Activated CD4-positive, alpha-beta memory T cell treated with anti-CD3 and anti-CD28 coated beads, Interleukin-2, amount 10 ng/mL, durations not matched to agents 7 days and 5 days (primary cell): ENCODE results near the gene EFCAB12. TPM values are rescaled to one million over a fixed set of nuclear protein-coding genes. Genes with fewer than 3 reads are reported as not detected.

Experiments
- CTCF ChIA-PET: fragments of 350-600 bp; sonication (Branson Sonifier 250); formaldehyde crosslinking; loops from one replicate; lab custom pipeline; 2021; ENCODE audit warnings: antibody characterized with exemption, inconsistent platforms; lab: Charles Lee
- POLR2A ChIA-PET: fragments of 350-600 bp; sonication (Branson Sonifier 250); formaldehyde crosslinking; loops from one replicate; lab custom pipeline; 2021; ENCODE audit warnings: antibody characterized with exemption; lab: Charles Lee
- DNase-seq: peaks from one replicate; pipeline ENCODE4 v3.0.0-alpha.2; 2020
- H3K27ac Mint-ChIP-seq: one replicate; pipeline ENCODE4 v1.8.0; 2021; ENCODE audit warnings: mild to moderate bottlenecking, mixed read lengths
- H3K27me3 Mint-ChIP-seq: one replicate; pipeline ENCODE4 v1.8.0; 2021; ENCODE audit warnings: mixed read lengths
- H3K36me3 Mint-ChIP-seq: one replicate; pipeline ENCODE4 v1.8.0; 2021; ENCODE audit warnings: low read depth, mixed read lengths
- H3K4me1 Mint-ChIP-seq: one replicate; pipeline ENCODE4 v1.8.0; 2021; ENCODE audit warnings: mixed read lengths
- H3K4me3 Mint-ChIP-seq: one replicate; pipeline ENCODE4 v1.8.0; 2021; ENCODE audit warnings: mild to moderate bottlenecking, mixed read lengths
- H3K9me3 Mint-ChIP-seq: one replicate; pipeline ENCODE4 v1.8.0; 2021; ENCODE audit warnings: mixed read lengths
- total RNA-seq, 2 experiments: library from RNA; stranded (reverse); gene quantifications; one replicate each; pipeline ENCODE4 v1.2.3, GENCODE V29; 2021

EFCAB12 gene
- total RNA-seq, 2 experiments from 2014 or later: 0.65 to 0.98 TPM

DNA sequence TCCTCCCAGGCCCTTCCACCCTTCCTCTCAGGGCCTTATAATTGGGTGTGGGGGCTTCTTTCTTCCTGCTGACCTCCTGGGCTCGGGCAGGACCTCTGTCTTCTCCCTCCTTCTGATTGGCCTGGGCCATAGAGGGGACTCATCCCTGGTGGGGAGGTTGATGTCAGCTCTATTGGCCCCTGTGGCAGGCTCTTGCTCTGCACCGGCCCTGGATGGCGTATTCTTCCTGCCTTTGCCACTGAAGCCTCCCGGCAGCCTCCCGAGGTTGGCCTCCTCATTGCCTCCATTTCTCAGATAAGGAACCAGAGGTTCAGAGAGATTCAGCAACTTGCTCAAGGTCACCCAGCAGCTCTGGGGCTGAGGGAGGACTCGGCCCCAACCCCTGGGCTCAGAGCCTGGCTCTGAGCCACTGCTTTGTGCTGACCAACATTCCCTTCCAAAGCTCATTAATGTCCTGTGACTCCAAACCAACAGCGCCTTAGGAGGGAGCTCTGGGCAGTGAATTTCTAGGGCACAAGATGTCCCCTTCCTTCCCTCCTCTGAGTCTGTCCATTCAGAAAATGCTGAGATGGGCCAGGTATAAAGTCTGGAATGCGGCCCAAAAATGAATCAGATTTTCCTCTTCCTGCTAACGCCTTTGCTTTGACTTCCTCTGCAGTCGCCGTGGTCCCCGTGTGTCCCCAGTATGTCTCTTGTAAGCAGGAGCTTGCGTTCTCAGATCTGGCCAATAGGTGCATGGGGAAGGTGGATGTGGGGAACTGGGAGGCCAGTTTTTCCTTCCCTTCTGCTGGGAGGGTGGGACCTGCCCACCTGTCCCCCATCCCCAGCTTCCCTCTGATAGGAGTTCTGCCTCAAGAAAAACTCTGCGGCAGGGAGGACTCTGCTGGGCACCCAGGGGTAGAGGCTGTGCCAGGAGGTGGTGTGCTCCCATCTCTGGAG lies 75.5 kb downstream of the EFCAB12 start:
- ChIA-PET CTCF (no interaction called here), POLR2A (no interaction called here)
- DNase-seq: no peak
- no peaks in the 10 kb centered on the region for H3K36me3 Mint-ChIP-seq
- H3K4me3 Mint-ChIP-seq: no peak overlapping the region
- H3K4me1 Mint-ChIP-seq: no peaks in the 10 kb centered on the region
- H3K9me3 Mint-ChIP-seq: no peaks in the 10 kb centered on the region
- no peak overlapping the region for H3K27ac Mint-ChIP-seq
- no peaks in the 10 kb centered on the region for H3K27me3 Mint-ChIP-seq

DNA sequence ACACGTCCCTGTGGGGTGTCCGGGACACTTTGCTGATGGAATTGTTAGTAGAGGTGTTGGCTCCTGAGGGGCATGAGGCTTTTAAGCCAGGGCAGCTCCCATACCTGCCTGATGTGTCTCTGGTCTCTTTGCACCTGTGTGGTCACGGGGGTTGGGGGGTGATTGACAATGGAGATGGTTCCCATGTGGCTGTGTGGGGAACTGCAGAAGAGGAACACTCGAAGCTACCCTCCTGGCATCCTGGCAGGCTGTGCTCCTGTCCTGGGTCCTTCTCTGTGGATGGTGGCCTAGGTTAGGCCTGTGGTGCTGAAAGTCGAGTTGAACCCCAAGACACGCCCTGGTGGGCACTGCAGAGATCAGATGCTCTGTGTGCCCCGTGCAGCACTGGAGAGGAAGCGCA lies 76.4 kb downstream of the EFCAB12 start:
- H3K27me3 Mint-ChIP-seq: no peaks in the 10 kb centered on the region
- ChIA-PET POLR2A (no interaction called here), CTCF (no interaction called here)
- DNase-seq: no peak
- no peaks in the 10 kb centered on the region for H3K36me3 Mint-ChIP-seq
- peaks cover under 1% of the 10 kb centered on the region for H3K4me1 Mint-ChIP-seq
- no peak overlapping the region for H3K27ac Mint-ChIP-seq
- no peak overlapping the region for H3K4me3 Mint-ChIP-seq
- H3K9me3 Mint-ChIP-seq: no peaks in the 10 kb centered on the region

Other genes starting within 250 kb of the EFCAB12 start
- gene CNBP, start 244.7 kb downstream of the EFCAB12 start, total RNA-seq: 100 to 1,000 TPM; 321 to 322 TPM
- gene COPG1, start 179.0 kb downstream of the EFCAB12 start, total RNA-seq: 100 to 1,000 TPM; 157 TPM
- 10 to 100 TPM; 45.7 to 50.1 TPM for gene HMCES, start 149.8 kb downstream of the EFCAB12 start, total RNA-seq
- 10 to 100 TPM; 47.1 to 47.4 TPM for gene MBD4, start 11.3 kb upstream of the EFCAB12 start, total RNA-seq
- gene IFT122, start 11.6 kb upstream of the EFCAB12 start, total RNA-seq: 10 to 100 TPM; 22.6 to 22.8 TPM
- not detected for gene RHO, start 100.0 kb upstream of the EFCAB12 start, total RNA-seq
- gene H1-8, start 114.5 kb upstream of the EFCAB12 start, total RNA-seq: not detected
- 10 to 100 TPM; 13.4 to 18.0 TPM for gene PLXND1, start 178.0 kb upstream of the EFCAB12 start, total RNA-seq